Measurements from ENCODE around the gene IPPK.

- TF ChIP-seq CTCF (IDR thresholded peaks at IDR 0.05) (no peak), POLR2AphosphoS5 (IDR thresholded peaks at IDR 0.05; ENCODE audit: low read depth, low read length) (no peak), SIN3A (IDR thresholded peaks at IDR 0.05; ENCODE audit: borderline replicate concordance, insufficient read depth, low read depth, low read length) (no peak)
These were observed 29.4 kb downstream of the IPPK start for GRCh38 chr9:92640398-92641091.
